ENCODE results near the gene CLBA1.

Gene CLBA1

DNA sequence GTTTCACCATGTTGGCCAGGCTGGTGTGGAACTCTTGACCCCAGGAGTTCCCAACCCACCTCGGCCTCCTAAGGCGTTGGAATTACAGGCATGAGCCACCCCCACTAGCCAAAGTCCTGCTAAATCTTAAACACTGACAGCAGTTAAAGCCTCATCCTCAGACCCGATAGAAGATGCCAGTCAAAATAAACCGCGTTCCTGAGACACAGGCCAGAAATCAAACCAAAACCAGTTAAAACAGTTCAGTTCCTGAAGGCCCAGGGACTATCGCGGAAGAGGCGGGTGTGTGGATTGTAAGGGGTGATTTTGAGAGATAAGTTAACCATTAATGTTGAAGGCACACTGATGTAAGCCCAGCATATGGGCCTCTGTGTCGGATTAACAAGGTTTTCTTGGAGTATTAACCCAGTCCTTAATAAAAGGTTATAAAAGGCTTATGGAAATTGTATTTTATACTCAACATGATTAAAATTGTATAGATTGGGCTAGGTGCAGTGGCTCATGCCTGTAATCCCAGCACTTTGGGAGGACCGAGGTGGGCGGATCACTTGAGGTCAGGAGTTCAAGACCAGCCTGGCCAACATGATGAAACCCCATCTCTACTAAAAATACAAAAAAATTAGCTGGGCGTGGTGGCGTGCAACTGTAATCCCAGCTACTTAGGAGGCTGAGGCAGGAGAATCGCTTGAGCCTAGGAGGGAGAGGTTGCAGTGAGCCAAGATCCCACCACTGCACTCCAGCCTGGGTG, 54.0 kb downstream of the CLBA1 start:
- no peak for DNase-seq (ENCODE audit: low read depth)
- H3K4me3 ChIP-seq (ENCODE audit: low read length) = no peak overlapping the region
- TF ChIP-seq, protein P1, sequence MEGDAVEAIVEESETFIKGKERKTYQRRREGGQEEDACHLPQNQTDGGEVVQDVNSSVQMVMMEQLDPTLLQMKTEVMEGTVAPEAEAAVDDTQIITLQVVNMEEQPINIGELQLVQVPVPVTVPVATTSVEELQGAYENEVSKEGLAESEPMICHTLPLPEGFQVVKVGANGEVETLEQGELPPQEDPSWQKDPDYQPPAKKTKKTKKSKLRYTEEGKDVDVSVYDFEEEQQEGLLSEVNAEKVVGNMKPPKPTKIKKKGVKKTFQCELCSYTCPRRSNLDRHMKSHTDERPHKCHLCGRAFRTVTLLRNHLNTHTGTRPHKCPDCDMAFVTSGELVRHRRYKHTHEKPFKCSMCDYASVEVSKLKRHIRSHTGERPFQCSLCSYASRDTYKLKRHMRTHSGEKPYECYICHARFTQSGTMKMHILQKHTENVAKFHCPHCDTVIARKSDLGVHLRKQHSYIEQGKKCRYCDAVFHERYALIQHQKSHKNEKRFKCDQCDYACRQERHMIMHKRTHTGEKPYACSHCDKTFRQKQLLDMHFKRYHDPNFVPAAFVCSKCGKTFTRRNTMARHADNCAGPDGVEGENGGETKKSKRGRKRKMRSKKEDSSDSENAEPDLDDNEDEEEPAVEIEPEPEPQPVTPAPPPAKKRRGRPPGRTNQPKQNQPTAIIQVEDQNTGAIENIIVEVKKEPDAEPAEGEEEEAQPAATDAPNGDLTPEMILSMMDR (conservative IDR thresholded peaks at IDR 0.05; ENCODE audit: low read depth, low read length) = no peak

DNA sequence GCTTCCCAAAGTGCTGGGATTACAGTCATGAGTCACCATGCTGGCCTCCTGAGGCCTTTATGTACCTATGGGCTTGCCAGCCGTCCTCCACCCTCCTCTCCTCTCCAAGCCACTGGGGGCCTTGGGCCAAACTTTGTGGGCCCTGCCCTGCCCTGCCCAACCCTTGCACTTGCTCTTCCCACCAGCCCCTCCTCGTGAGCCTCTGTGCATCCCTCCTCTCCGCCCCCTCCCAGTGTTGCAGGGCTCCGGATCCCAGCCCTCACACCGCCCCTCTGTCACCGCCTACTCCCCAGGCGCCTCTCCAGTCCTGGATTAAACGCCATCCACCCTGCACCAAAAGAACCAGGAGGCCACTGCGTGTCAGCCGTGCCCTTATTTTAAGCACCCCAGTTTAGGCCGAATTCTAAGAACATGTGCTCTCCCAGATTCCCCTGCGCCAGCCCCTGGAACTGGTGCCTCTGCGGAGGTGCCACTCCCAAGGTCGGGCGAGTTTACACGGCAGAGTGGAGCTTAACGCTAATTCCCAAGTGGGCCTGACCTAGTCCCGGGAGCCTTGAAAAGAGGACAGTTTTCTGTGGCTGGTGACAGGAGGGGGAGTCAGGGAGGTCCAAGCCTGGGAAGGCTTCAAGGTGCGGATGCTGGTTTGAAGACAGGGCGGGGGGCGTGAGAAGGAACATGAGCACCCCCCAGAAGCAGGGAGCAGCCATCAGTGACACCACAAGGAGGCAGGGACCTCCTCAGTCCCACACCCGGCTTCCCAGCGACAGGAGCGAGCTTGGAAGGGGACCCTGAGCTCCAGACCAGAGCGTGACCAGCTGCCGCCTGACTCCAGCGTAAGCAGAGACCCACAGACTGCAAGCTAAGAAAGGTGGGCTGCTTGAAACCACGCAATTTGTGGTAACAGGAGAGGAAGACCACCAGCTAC, 56.5 kb downstream of the CLBA1 start:
- no peak for DNase-seq (ENCODE audit: low read depth)
- H3K4me3 ChIP-seq (ENCODE audit: low read length) = no peak overlapping the region
- TF ChIP-seq, protein P1 (conservative IDR thresholded peaks at IDR 0.05; ENCODE audit: low read depth, low read length) = no peak

- H3K4me3 ChIP-seq (ENCODE audit: low read length) = no peak overlapping the region
- no peak for DNase-seq (ENCODE audit: low read depth)
- TF ChIP-seq, protein P1 (conservative IDR thresholded peaks at IDR 0.05; ENCODE audit: low read depth, low read length) = no peak
Observed at GRCh38 chr14:105042813-105043212, 57.2 kb downstream of the CLBA1 start.

DNA sequence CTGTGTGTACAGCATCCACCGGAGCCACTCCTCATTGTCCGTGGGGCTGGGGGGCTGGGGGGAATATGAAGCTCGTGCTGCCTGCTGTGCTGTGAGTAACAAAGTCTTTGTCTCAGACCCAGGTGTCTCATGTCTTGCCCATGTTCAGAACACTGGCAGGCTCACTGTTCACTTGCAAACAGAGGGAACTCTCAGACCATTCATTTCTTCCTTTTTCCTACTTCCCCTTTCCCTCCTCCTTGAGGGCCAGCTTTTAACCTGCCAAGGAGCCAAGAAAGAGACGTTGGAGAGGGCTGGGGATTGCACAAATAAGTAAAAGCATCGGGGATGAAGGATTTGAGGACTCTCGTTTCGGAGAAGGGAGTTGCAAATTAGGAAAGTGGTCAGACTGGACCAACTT, 58.1 kb downstream of the CLBA1 start:
- DNase-seq (ENCODE audit: low read depth) = no peak
- H3K4me3 ChIP-seq (ENCODE audit: low read length) = no peak overlapping the region
- TF ChIP-seq, protein P1 (conservative IDR thresholded peaks at IDR 0.05; ENCODE audit: low read depth, low read length) = no peak

Data from retinal pigment epithelial cell (primary cell).